ENCODE measurements around the gene DOLPP1. TPM values are rescaled to one million over a fixed set of nuclear protein-coding genes. Genes with fewer than 3 reads are reported as not detected.
"Not testable (repeated sequence)": the region's sequence is repeated elsewhere in the genome, so short reads cannot be mapped to it uniquely, and the experiment has no call there.

DOLPP1 gene, protein sequence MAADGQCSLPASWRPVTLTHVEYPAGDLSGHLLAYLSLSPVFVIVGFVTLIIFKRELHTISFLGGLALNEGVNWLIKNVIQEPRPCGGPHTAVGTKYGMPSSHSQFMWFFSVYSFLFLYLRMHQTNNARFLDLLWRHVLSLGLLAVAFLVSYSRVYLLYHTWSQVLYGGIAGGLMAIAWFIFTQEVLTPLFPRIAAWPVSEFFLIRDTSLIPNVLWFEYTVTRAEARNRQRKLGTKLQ
- 10 to 100 TPM; 14.7 to 19.6 TPM for total RNA-seq
- polyA plus RNA-seq (ENCODE audit: insufficient read length in 6 of 6): 10 to 100 TPM; 13.4 to 18.2 (median 14.8) TPM
- long read RNA-seq, donor 1, partial matches to known transcripts: 10 of 14 reads
- long read RNA-seq, donor 1, other reads (novel, unspliced or antisense): 0 of 14 reads
- long read RNA-seq, donor 2, partial matches to known transcripts: 5 of 9 reads
- long read RNA-seq, donor 2, other reads (novel, unspliced or antisense): 0 of 9 reads
- long read RNA-seq, donor 3, partial matches to known transcripts: 12 of 14 reads
- long read RNA-seq, donor 3, other reads (novel, unspliced or antisense): 0 of 14 reads
- long read RNA-seq, donor 4, transcript DOLPP1-202 (8 exons, 2,177 nt): major isoform, 8 of 13 reads
- long read RNA-seq, donor 4, partial matches to known transcripts: 2 of 13 reads
- long read RNA-seq, donor 4, other reads (novel, unspliced or antisense): 2 of 13 reads
- long read RNA-seq, donor 5, partial matches to known transcripts: 5 of 6 reads
- long read RNA-seq, donor 5, other reads (novel, unspliced or antisense): 0 of 6 reads
- long read RNA-seq, donor 6, partial matches to known transcripts: 0 of 4 reads
- long read RNA-seq, donor 6, other reads (novel, unspliced or antisense): 0 of 4 reads
- long read RNA-seq, donor 7: 0 reads
- long read RNA-seq, donor 8, transcript DOLPP1-202 (8 exons, 2,177 nt): major isoform, 5 of 12 reads
- long read RNA-seq, donor 8, partial matches to known transcripts: 5 of 12 reads
- long read RNA-seq, donor 8, other reads (novel, unspliced or antisense): 0 of 12 reads
- long read RNA-seq, donor 9: 0 reads
- long read RNA-seq, donor 10, transcript DOLPP1-202 (8 exons, 2,177 nt): major isoform, 8 of 10 reads
- long read RNA-seq, donor 10, partial matches to known transcripts: 0 of 10 reads
- long read RNA-seq, donor 10, other reads (novel, unspliced or antisense): 2 of 10 reads
- long read RNA-seq, donor 11, partial matches to known transcripts: 0 of 5 reads
- long read RNA-seq, donor 11, other reads (novel, unspliced or antisense): 0 of 5 reads
- long read RNA-seq, donor 12, partial matches to known transcripts: 0 of 3 reads
- long read RNA-seq, donor 12, other reads (novel, unspliced or antisense): 0 of 3 reads

DNA sequence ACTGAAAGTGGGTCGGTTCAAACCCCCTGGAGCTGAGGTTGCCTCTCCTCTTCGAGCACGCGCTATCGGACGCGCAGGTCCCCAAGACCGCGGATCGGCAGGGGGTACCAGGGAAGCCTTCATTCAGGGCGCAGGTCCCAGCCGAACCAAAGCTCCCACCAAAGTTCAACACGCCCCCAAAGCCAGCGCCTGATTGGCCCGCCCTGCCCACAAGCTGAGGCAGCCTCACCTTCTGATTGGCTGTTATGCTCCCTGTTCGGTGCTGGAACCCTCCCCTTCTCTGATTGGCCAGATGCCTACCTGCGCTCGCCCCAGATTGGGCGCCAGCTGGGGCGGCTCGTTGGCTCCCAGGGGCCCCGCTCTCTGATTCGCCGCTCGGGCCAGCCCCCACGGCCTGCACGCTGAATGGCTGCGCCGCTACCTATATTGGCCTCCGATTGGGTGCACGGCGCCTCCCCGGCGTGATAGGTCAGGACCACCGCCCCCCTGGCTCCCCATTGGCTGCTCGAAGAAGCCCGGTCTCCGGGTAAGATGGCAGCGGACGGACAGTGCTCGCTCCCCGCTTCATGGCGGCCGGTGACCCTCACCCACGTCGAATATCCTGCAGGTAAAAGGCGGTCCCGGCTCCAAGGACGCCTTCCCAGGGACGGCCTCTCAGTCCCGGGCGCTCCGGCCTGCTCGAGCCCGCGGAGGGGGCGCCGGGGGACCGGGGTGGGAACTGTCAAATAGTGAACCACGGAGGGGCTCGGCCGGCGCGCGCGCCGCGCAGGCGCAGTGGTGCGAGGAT lies at the start of gene DOLPP1:
Gene DOLPP1, plus strand, starts transcription at position 511 of the 787 bp plus-strand sequence. Its CDS starts 21 bp downstream, at position 532.
- intact Hi-C loops (cut with DNase I): no loop called here
- TF ChIP-seq, protein P1, sequence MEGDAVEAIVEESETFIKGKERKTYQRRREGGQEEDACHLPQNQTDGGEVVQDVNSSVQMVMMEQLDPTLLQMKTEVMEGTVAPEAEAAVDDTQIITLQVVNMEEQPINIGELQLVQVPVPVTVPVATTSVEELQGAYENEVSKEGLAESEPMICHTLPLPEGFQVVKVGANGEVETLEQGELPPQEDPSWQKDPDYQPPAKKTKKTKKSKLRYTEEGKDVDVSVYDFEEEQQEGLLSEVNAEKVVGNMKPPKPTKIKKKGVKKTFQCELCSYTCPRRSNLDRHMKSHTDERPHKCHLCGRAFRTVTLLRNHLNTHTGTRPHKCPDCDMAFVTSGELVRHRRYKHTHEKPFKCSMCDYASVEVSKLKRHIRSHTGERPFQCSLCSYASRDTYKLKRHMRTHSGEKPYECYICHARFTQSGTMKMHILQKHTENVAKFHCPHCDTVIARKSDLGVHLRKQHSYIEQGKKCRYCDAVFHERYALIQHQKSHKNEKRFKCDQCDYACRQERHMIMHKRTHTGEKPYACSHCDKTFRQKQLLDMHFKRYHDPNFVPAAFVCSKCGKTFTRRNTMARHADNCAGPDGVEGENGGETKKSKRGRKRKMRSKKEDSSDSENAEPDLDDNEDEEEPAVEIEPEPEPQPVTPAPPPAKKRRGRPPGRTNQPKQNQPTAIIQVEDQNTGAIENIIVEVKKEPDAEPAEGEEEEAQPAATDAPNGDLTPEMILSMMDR (IDR thresholded peaks at IDR 0.05): no peak
- ATAC-seq: peak; percentile 98
- peak; percentile 97 to 99 (median 98) for DNase-seq
- peak within 1 kb of the TSS; percentile 85 to 91 for H3K4me3 ChIP-seq
- peak within 1 kb of the TSS; percentile 75 to 90 for H3K27ac ChIP-seq
- no peaks in the 10 kb centered on the region for H3K27me3 ChIP-seq
- peaks cover 0 to 15% of the 10 kb centered on the region in 2 donors for H3K36me3 ChIP-seq
- peaks cover 14 to 22% of the 10 kb centered on the region in 2 donors for H3K4me1 ChIP-seq
- no peaks in the 10 kb centered on the region for H3K9me3 ChIP-seq

DNA sequence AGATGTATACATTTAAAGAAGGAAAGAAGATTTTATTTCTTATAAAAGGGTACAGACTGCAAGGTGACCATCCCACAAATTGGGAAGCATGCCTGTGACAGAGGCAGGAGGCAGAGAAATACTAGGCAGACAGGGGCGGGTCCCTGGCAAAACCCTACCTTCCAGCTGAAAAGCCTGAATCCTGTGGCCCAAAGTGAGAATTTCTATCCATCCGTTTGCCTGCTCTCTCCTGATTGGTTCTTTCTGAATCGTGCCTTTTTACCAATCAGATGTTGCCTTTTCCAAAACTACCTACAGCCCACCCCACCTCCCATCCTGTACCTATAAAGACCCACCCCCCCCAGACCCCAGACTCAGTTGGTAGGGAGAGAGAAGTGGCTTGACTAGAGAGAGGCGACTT lies 49.4 kb upstream of the DOLPP1 start:
- DNase-seq (no peak), ATAC-seq (no peak)
- TF ChIP-seq, protein P1 (IDR thresholded peaks at IDR 0.05): no peak
- Histone ChIP-seq H3K27me3 (no peaks in the 10 kb centered on the region), H3K27ac (no peak overlapping the region), H3K4me3 (no peak overlapping the region), H3K9me3 (no peaks in the 10 kb centered on the region), H3K4me1 (peaks cover 10 to 31% of the 10 kb centered on the region in 2 donors), H3K36me3 (no peaks in the 10 kb centered on the region)
- intact Hi-C loops (cut with DNase I): no loop called here

DNA sequence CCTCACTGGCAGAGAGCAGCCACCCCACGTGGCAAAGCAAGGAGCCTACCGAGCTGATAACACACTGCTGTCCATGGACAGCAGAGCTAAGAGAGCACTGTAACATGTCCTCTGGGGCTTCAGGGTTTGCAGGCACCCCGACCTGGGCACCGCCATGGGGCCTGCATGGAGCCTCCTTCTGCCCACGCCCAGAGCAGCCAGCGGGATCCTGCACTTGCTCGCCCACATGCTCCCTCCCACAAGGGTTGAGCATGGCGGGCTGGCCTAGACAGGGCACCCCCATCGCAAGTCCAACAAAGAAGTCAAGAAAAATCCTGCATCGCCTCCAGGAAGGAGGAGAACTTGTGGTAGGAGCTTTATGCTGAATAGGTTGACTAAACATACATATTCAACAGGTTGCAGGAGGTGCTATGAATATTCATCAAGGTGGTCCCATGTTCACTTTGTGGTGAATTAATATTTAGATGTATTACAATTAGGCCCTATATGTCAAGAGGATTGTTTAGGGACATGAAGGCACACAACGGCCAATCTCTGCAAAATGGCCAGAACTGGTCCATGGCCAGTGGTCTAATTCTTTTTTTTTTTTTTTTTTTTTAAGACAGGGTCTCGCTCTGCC lies 48.3 kb upstream of the DOLPP1 start:
- intact Hi-C loops (cut with DNase I): no loop called here
- H3K27ac ChIP-seq: no peak overlapping the region
- H3K4me3 ChIP-seq: no peak overlapping the region
- no peaks in the 10 kb centered on the region for H3K9me3 ChIP-seq
- TF ChIP-seq, protein P1 (IDR thresholded peaks at IDR 0.05): no peak
- no peak for ATAC-seq
- H3K4me1 ChIP-seq: peaks cover 6 to 27% of the 10 kb centered on the region in 2 donors
- no peaks in the 10 kb centered on the region for H3K36me3 ChIP-seq
- no peaks in the 10 kb centered on the region for H3K27me3 ChIP-seq
- no peak for DNase-seq

DNA sequence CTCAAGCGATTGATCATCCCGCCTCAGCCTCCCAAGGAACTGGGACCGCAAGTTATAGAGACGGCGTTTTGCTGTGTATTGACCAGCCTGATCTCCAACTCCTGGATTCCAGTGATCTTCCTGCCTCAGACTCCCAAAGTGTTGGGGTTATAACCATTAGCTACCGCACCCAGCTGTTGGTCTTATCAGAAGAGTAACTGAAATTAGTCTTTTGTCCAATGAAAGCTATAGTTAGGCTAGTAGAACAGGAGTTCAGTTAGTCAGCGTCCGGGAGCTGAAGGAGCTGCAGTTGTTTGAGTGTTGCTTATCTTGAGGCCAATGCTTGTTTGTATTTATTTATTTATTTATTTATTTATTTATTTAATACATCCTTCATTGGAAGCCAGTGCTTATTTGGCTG lies 47.7 kb upstream of the DOLPP1 start:
- H3K27me3 ChIP-seq: no peaks in the 10 kb centered on the region
- no peaks in the 10 kb centered on the region for H3K36me3 ChIP-seq
- no peak overlapping the region for H3K27ac ChIP-seq
- ATAC-seq: no peak
- intact Hi-C loops (cut with DNase I): no loop called here
- H3K4me3 ChIP-seq: no peak overlapping the region
- no peaks in the 10 kb centered on the region for H3K9me3 ChIP-seq
- TF ChIP-seq, protein P1 (IDR thresholded peaks at IDR 0.05): no peak
- peaks cover 9 to 30% of the 10 kb centered on the region in 2 donors for H3K4me1 ChIP-seq
- DNase-seq: no peak

DNA sequence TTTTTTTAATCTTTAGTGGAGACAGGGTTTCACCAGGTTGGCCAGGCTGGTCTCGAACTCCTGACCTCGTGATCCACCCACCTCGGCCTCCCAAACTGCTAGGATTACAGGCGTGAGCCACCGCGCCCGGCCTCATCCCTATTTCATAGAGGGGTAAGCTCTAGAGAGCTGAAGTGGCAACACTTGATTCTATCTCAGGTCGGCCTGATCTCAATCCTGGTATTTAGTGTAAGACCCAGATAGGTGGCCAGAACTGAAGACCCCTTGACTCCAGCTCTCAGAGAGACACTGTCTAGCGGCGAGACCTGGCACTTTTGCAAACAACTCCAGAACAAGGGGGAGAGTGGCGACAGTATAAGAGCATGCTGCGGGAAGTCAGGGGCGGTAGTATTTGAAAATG lies 45.1 kb upstream of the DOLPP1 start:
- peak; percentile 35 for ATAC-seq
- Histone ChIP-seq H3K27ac (peak overlapping the region; percentile 73 to 75), H3K4me3 (peak overlapping the region; percentile 82 to 97), H3K4me1 (peaks cover 9 to 24% of the 10 kb centered on the region in 2 donors)
- H3K27me3 ChIP-seq; intact Hi-C loops (cut with DNase I); H3K36me3 ChIP-seq; DNase-seq; H3K9me3 ChIP-seq: not testable (repeated sequence)
